Endothelial cell (in vitro differentiated cells): ENCODE measurements around the gene FAM89B. TPM values are rescaled to one million over a fixed set of nuclear protein-coding genes. Genes with fewer than 3 reads are reported as not detected.

Source experiments
- DNase-seq: peaks from one replicate; pipeline ENCODE4 v3.0.0; 2021; ENCODE audit warnings: low spot score
- H3K27ac Mint-ChIP-seq: one replicate; pipeline ENCODE4 v1.8.0; 2021; ENCODE audit warnings: mixed read lengths, inconsistent platforms; ENCODE audit not compliant: unreplicated experiment
- H3K27me3 Mint-ChIP-seq: one replicate; pipeline ENCODE4 v1.8.0; 2021; ENCODE audit warnings: mild to moderate bottlenecking, moderate library complexity, mixed read lengths, inconsistent platforms; ENCODE audit not compliant: unreplicated experiment
- H3K36me3 Mint-ChIP-seq: one replicate; pipeline ENCODE4 v1.8.0; 2021; ENCODE audit warnings: mild to moderate bottlenecking, low read depth, mixed read lengths, inconsistent platforms; ENCODE audit not compliant: unreplicated experiment
- H3K4me1 Mint-ChIP-seq: one replicate; pipeline ENCODE4 v1.8.0; 2021; ENCODE audit warnings: mild to moderate bottlenecking, mixed read lengths, inconsistent platforms; ENCODE audit not compliant: unreplicated experiment
- H3K4me3 Mint-ChIP-seq: one replicate; pipeline ENCODE4 v1.8.0; 2021; ENCODE audit warnings: mild to moderate bottlenecking, mixed read lengths, inconsistent platforms; ENCODE audit not compliant: unreplicated experiment
- H3K9me3 Mint-ChIP-seq: one replicate; pipeline ENCODE4 v1.8.0; 2021; ENCODE audit warnings: mixed read lengths, inconsistent platforms; ENCODE audit not compliant: unreplicated experiment
- CTCF ChIP-seq: fragments of 200-600 bp; sonication (generic); IDR thresholded peaks from one replicate; pipeline ENCODE4 v1.5.0; 2021; ENCODE audit warnings: antibody characterized with exemption; ENCODE audit not compliant: unreplicated experiment
- total RNA-seq: library from RNA; stranded (reverse); fragmentation: NEBNext Ultra II Directional; extraction: Animal tissue kit (Norgen Biotek cat#: 25700); gene quantifications from one replicate; pipeline ENCODE4 v1.2.1, GENCODE V29; 2021; ENCODE audit not compliant: unreplicated experiment

The FAM89B gene
- total RNA-seq, 1 donor from 2014 or later: 44.7 TPM

DNA sequence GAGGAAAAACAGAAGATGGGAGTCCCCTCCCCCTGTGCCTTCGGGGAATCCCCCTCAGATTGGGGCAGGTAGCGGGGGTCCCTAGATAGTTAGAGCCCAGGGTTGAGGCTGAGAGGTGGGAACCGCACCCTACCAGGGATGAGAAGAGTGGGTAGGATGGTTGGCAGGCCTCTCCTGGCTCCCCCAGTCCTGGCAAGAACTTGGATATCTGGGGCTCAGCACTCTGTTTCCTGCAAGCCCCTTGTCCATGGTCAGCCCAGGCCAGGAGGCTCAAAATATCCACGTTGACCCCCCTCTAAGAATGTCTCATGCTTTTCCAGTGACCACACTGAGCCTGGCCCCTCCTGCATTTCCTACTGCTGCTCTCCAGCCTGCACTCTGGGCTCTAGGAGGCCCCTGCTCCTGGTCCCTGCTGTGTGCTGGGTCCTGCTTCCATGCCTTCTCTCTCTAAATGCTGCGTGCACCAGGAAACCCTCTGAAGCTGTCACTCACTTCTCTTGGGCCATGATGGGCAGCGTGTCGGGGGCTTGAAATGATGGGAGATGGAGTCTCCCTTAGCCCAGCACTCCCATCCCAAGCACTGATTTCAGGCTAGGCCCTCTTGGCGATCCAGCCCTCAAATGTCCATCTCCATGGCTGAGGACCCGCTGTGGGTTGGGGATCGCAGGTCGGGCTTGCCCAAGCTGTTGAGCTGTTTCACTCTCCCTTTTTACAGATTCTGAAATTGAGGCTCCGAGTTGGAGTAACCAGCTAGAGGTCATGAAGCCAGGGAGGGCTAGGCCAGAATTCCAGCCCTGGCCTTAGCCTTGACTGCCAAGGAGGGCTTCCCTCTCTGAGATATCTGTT, 39.6 kb downstream of the FAM89B start:
- peak overlapping the region; percentile 99 for H3K4me3 Mint-ChIP-seq
- no peaks in the 10 kb centered on the region for H3K9me3 Mint-ChIP-seq
- TF ChIP-seq CTCF: no peak
- peak overlapping the region; percentile 97 for H3K27ac Mint-ChIP-seq
- peaks cover 29% of the 10 kb centered on the region for H3K27me3 Mint-ChIP-seq
- DNase-seq: peak; percentile 57
- peaks cover 47% of the 10 kb centered on the region for H3K36me3 Mint-ChIP-seq
- H3K4me1 Mint-ChIP-seq: peaks cover 56% of the 10 kb centered on the region

- peaks cover 32% of the 10 kb centered on the region for H3K27me3 Mint-ChIP-seq
- H3K4me1 Mint-ChIP-seq: peaks cover 52% of the 10 kb centered on the region
- peak overlapping the region; percentile 97 for H3K27ac Mint-ChIP-seq
- H3K36me3 Mint-ChIP-seq: peaks cover 47% of the 10 kb centered on the region
- no peaks in the 10 kb centered on the region for H3K9me3 Mint-ChIP-seq
- no peak for DNase-seq
- TF ChIP-seq CTCF: no peak
- peak overlapping the region; percentile 99 for H3K4me3 Mint-ChIP-seq
Measured at GRCh38 chr11:65612691-65613090, 40.4 kb downstream of the FAM89B start.

GRCh38 chr11:65613091-65613928, 41.0 kb downstream of the FAM89B start:
- no peak for TF ChIP-seq CTCF
- Mint-ChIP-seq H3K9me3 (no peaks in the 10 kb centered on the region), H3K27me3 (peaks cover 32% of the 10 kb centered on the region), H3K4me1 (peaks cover 46% of the 10 kb centered on the region), H3K4me3 (peak overlapping the region; percentile 99), H3K36me3 (peaks cover 44% of the 10 kb centered on the region), H3K27ac (no peak overlapping the region)
- DNase-seq: peak; percentile 32

DNA sequence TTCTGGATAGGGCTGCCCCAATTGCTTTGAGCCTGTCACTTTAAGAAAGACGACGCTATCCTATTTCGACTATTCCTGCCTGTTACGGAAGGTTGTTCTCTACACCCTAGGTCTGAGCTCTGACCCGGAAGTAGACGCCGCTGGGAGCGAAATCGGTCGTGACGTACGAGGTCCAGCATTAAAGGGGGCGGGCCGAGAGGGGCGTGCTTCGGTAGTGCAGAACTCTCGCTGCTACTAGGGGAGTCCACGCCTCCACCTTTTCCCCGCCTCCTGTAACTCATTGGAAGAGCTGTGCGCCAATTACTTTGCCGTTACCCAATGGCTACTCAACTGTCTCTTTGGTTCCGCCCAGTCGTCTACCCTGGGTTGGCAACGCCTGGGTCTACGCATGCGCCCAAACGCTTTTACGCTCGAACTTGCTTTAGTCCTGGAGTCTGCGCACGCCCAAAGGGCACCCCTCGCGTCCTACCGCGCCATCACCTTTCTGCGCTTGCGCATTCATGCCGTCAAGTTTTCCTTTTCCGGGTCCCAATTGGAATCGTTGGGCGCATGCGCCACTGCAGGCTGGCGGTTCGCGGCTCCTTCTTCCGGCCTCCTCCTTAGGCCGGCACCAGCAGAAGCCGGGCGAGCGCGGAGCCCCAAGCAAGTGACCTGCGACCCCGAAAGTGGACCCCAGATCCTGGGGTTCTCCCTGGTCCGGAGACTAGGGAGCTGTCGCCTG, 43.1 kb downstream of the FAM89B start, which contains the start of gene PCNX3:
TSS of gene PCNX3 (plus strand) at position 548 of the 721 bp plus-strand sequence. CDS start 536 bp downstream, outside the sequence.
- TF ChIP-seq CTCF: no peak
- peak; percentile 99 for DNase-seq
- peaks cover 26% of the 10 kb centered on the region for H3K4me1 Mint-ChIP-seq
- H3K4me3 Mint-ChIP-seq: peak within 1 kb of the TSS; percentile 98
- H3K36me3 Mint-ChIP-seq: peaks cover 34% of the 10 kb centered on the region
- peak within 1 kb of the TSS; percentile 87 for H3K27ac Mint-ChIP-seq
- H3K27me3 Mint-ChIP-seq: peaks cover 30% of the 10 kb centered on the region
- no peaks in the 10 kb centered on the region for H3K9me3 Mint-ChIP-seq
